Ectodermal cell (in vitro differentiated cells): ENCODE results near the gene CNDP1.

Experiments
- H3K27ac ChIP-seq: 2 replicates; pipeline ENCODE4 v1.7.0; 2013; ENCODE audit warnings: mild to moderate bottlenecking, low read depth, low read length; ENCODE audit not compliant: insufficient read depth, poor library complexity, severe bottlenecking
- H3K27me3 ChIP-seq: 2 replicates; pipeline ENCODE4 v1.7.0; 2013; ENCODE audit warnings: mild to moderate bottlenecking, low read length; ENCODE audit not compliant: insufficient read depth, control insufficient read depth, poor library complexity, severe bottlenecking
- H3K36me3 ChIP-seq: one replicate; pipeline ENCODE4 v1.7.0; 2013; ENCODE audit warnings: low read length; ENCODE audit not compliant: control insufficient read depth, insufficient read depth
- H3K4me1 ChIP-seq: one replicate; pipeline ENCODE4 v1.7.0; 2013; ENCODE audit warnings: low read length; ENCODE audit not compliant: control insufficient read depth, insufficient read depth
- H3K4me3 ChIP-seq: 2 replicates; pipeline ENCODE4 v1.7.0; 2013; ENCODE audit warnings: low read depth, low read length, control low read depth; ENCODE audit not compliant: insufficient read depth
- H3K9me3 ChIP-seq: 2 replicates; pipeline ENCODE4 v1.7.0; 2013; ENCODE audit warnings: mild to moderate bottlenecking, low read length, moderate library complexity; ENCODE audit not compliant: control insufficient read depth
- WGBS, 2 experiments: methylation state at CpG; one replicate each; pipeline ENCODE4 v1.1.7; 2013; ENCODE audit warnings: missing lambda C conversion rate in 2 of 2; 5-methylcytosine and 5-hydroxymethylcytosine counted together

Gene CNDP1

GRCh38 chr18:74529811-74530583 lies 4.3 kb upstream of the CNDP1 start:
- H3K36me3 ChIP-seq: no peaks in the 10 kb centered on the region
- 94 to 95% methylated on average over 25 of the region's 25 CpGs for WGBS, 2 experiments
- no peaks in the 10 kb centered on the region for H3K9me3 ChIP-seq
- H3K4me3 ChIP-seq: no peak overlapping the region
- H3K27ac ChIP-seq: no peak overlapping the region
- no peaks in the 10 kb centered on the region for H3K4me1 ChIP-seq
- H3K27me3 ChIP-seq: no peaks in the 10 kb centered on the region

GRCh38 chr18:74530584-74530862 lies 3.8 kb upstream of the CNDP1 start:
- H3K27ac ChIP-seq: no peak overlapping the region

GRCh38 chr18:74531043-74531442 lies 3.3 kb upstream of the CNDP1 start:
- 92 to 94% methylated on average over 7 of the region's 7 CpGs for WGBS, 2 experiments
- no peaks in the 10 kb centered on the region for H3K9me3 ChIP-seq
- no peaks in the 10 kb centered on the region for H3K27me3 ChIP-seq
- H3K36me3 ChIP-seq: no peaks in the 10 kb centered on the region
- no peaks in the 10 kb centered on the region for H3K4me1 ChIP-seq
- no peak overlapping the region for H3K27ac ChIP-seq
- no peak overlapping the region for H3K4me3 ChIP-seq

More at GRCh38 chr18:74530584-74530862, 3.8 kb upstream of the CNDP1 start:
- no peaks in the 10 kb centered on the region for H3K9me3 ChIP-seq
- H3K36me3 ChIP-seq: no peaks in the 10 kb centered on the region
- H3K4me1 ChIP-seq: no peaks in the 10 kb centered on the region
- no peak overlapping the region for H3K4me3 ChIP-seq
- H3K27me3 ChIP-seq: no peaks in the 10 kb centered on the region
- 94 to 97% methylated on average over 6 of the region's 6 CpGs for WGBS, 2 experiments

GRCh38 chr18:74532511-74533025 lies 1.7 kb upstream of the CNDP1 start:
- Histone ChIP-seq H3K4me1 (no peaks in the 10 kb centered on the region), H3K9me3 (no peaks in the 10 kb centered on the region), H3K36me3 (no peaks in the 10 kb centered on the region), H3K27ac (no peak overlapping the region), H3K27me3 (no peaks in the 10 kb centered on the region), H3K4me3 (no peak overlapping the region)
- 73 to 79% methylated on average over 9 of the region's 9 CpGs for WGBS, 2 experiments

- Histone ChIP-seq H3K36me3 (no peaks in the 10 kb centered on the region), H3K9me3 (no peaks in the 10 kb centered on the region), H3K4me3 (no peak overlapping the region), H3K4me1 (no peaks in the 10 kb centered on the region), H3K27ac (no peak overlapping the region), H3K27me3 (no peaks in the 10 kb centered on the region)
- 95% methylated on average over 12 of the region's 12 CpGs for WGBS, 2 experiments
Measured at GRCh38 chr18:74533666-74534065, 634 bp upstream of the CNDP1 start.

GRCh38 chr18:74534981-74535649 lies 815 bp downstream of the CNDP1 start:
- 92 to 93% methylated on average over 8 to 9 of the region's 9 CpGs for WGBS, 2 experiments
- H3K27ac ChIP-seq: no peak overlapping the region
- H3K4me1 ChIP-seq: no peaks in the 10 kb centered on the region
- no peaks in the 10 kb centered on the region for H3K9me3 ChIP-seq
- H3K27me3 ChIP-seq: no peaks in the 10 kb centered on the region
- no peaks in the 10 kb centered on the region for H3K36me3 ChIP-seq
- H3K4me3 ChIP-seq: no peak overlapping the region

GRCh38 chr18:74539289-74539688 lies 5.0 kb downstream of the CNDP1 start:
- Histone ChIP-seq H3K9me3 (no peaks in the 10 kb centered on the region), H3K4me1 (no peaks in the 10 kb centered on the region), H3K27me3 (no peaks in the 10 kb centered on the region), H3K27ac (no peak overlapping the region), H3K36me3 (no peaks in the 10 kb centered on the region), H3K4me3 (no peak overlapping the region)
- WGBS, 2 experiments: 91 to 92% methylated on average over 11 of the region's 11 CpGs

GRCh38 chr18:74540652-74541421 lies 6.5 kb downstream of the CNDP1 start:
- 86% methylated on average over 20 of the region's 20 CpGs for WGBS, 2 experiments
- Histone ChIP-seq H3K4me1 (no peaks in the 10 kb centered on the region), H3K9me3 (no peaks in the 10 kb centered on the region), H3K27ac (no peak overlapping the region), H3K36me3 (no peaks in the 10 kb centered on the region), H3K27me3 (no peaks in the 10 kb centered on the region), H3K4me3 (no peak overlapping the region)

GRCh38 chr18:74541703-74542555 lies 7.6 kb downstream of the CNDP1 start:
- Histone ChIP-seq H3K9me3 (no peaks in the 10 kb centered on the region), H3K4me1 (no peaks in the 10 kb centered on the region), H3K36me3 (no peaks in the 10 kb centered on the region), H3K27ac (no peak overlapping the region), H3K27me3 (no peaks in the 10 kb centered on the region), H3K4me3 (no peak overlapping the region)
- 89 to 90% methylated on average over 15 of the region's 15 CpGs for WGBS, 2 experiments
